GM19099 (cell line): ENCODE results near the gene MYL6.

Experiments
- POLR2A ChIP-seq: IDR thresholded peaks from 3 replicates; pipeline ENCODE4 v1.6.1; 2011; ENCODE audit warnings: low read depth; ENCODE audit not compliant: insufficient read length; ENCODE audit errors: extremely low read depth

Gene MYL6

GRCh38 chr12:56158029-56158925, at the start of gene MYL6:
TSS of gene MYL6 (plus strand) at chr12:56158359. CDS start at chr12:56158402, 43 bp downstream.
- peak; percentile 99 for TF ChIP-seq POLR2A

GRCh38 chr12:56110571-56110970, 47.6 kb upstream of the MYL6 start:
- TF ChIP-seq POLR2A: no peak

- no peak for TF ChIP-seq POLR2A
These were observed 44.1 kb upstream of the MYL6 start for GRCh38 chr12:56114084-56114483.

GRCh38 chr12:56115329-56115728, 42.8 kb upstream of the MYL6 start:
- no peak for TF ChIP-seq POLR2A

GRCh38 chr12:56116267-56117081, 41.7 kb upstream of the MYL6 start, which contains the start of gene RPL41:
TSS of gene RPL41 (plus strand) at chr12:56116633.
- peak; percentile 100 for TF ChIP-seq POLR2A

GRCh38 chr12:56117778-56118687, 40.1 kb upstream of the MYL6 start, which contains the start of gene ZC3H10:
TSS of gene ZC3H10 (plus strand) at chr12:56118266. CDS start at chr12:56120563, 2,297 bp downstream.
- peak; percentile 97 for TF ChIP-seq POLR2A

- TF ChIP-seq POLR2A: no peak
These were observed 39.3 kb upstream of the MYL6 start for GRCh38 chr12:56118688-56119357.

- TF ChIP-seq POLR2A: no peak
These were observed 38.8 kb upstream of the MYL6 start for GRCh38 chr12:56119361-56119796.

GRCh38 chr12:56120158-56120846, 37.9 kb upstream of the MYL6 start:
- TF ChIP-seq POLR2A: no peak

GRCh38 chr12:56121204-56121870, 36.8 kb upstream of the MYL6 start:
- no peak for TF ChIP-seq POLR2A

- TF ChIP-seq POLR2A: no peak
These were observed 35.5 kb upstream of the MYL6 start for GRCh38 chr12:56122637-56123036.

GRCh38 chr12:56124133-56124532, 34.0 kb upstream of the MYL6 start:
- TF ChIP-seq POLR2A: no peak

GRCh38 chr12:56126732-56127239, 31.4 kb upstream of the MYL6 start:
- TF ChIP-seq POLR2A: no peak

GRCh38 chr12:56127485-56127887, 30.7 kb upstream of the MYL6 start:
- TF ChIP-seq POLR2A: no peak
